ENCODE results near the gene CHD1.

The CHD1 gene

DNA sequence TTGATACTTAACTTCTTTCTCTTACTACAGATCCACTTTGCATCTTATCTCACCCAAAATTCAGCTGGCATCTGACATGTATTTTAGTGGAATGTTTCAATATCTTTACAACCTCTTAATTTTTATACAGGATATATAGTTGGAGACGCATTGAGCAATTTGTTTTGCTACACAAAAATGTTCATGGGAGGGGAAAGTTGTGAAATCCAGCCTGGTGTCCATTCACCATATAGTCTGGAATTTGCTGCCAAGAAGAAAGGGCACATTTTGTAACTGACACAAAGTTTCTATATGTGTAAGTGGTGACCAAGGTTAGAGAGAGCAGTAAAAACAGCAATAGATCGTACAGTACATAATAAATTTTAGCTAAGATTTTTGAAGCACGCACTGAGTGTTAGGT, 14.0 kb upstream of the CHD1 start:
- H3K4me3 ChIP-seq (ENCODE audit: insufficient read depth, low read length, poor library complexity, severe bottlenecking): no peak overlapping the region
- TF ChIP-seq CTCF (IDR thresholded peaks at IDR 0.05; ENCODE audit: insufficient read depth, low read length, poor library complexity, severe bottlenecking) (no peak), EZH2phosphoT487 (conservative IDR thresholded peaks at IDR 0.05; ENCODE audit: low read length) (no peak)

GRCh38 chr5:98941131-98941883, 12.5 kb upstream of the CHD1 start:
- Histone ChIP-seq H3K36me3 (ENCODE audit: low read length) (no peaks in the 10 kb centered on the region), H4K20me1 (ENCODE audit: low read depth, low read length) (no peaks in the 10 kb centered on the region)
- TF ChIP-seq EZH2phosphoT487 (conservative IDR thresholded peaks at IDR 0.05; ENCODE audit: low read length): no peak
- no peak for TF ChIP-seq CTCF (IDR thresholded peaks at IDR 0.05; ENCODE audit: insufficient read depth, low read length, poor library complexity, severe bottlenecking)

More for the DNA sequence above, 14.0 kb upstream of the CHD1 start:
- no peak overlapping the region for H3K9ac ChIP-seq (ENCODE audit: low read length)
- H3K27me3 ChIP-seq (ENCODE audit: low read length): no peaks in the 10 kb centered on the region
- no peaks in the 10 kb centered on the region for H4K20me1 ChIP-seq (ENCODE audit: low read depth, low read length)
- no peaks in the 10 kb centered on the region for H3K9me2 ChIP-seq (replicated peaks; ENCODE audit: insufficient read depth, low read length)
- no peak overlapping the region for H3K4me2 ChIP-seq (ENCODE audit: low read depth, low read length, poor library complexity, severe bottlenecking)
- H3F3A ChIP-seq (ENCODE audit: insufficient read depth): no peaks in the 10 kb centered on the region
- no peaks in the 10 kb centered on the region for H3K36me3 ChIP-seq (ENCODE audit: low read length)
- H3K9me3 ChIP-seq (ENCODE audit: insufficient read depth, low read length): no peaks in the 10 kb centered on the region
- H3K27ac ChIP-seq (ENCODE audit: low read depth, low read length): no peak overlapping the region
- no peak overlapping the region for H2AFZ ChIP-seq (ENCODE audit: low read depth, low read length, severe bottlenecking)
- no peaks in the 10 kb centered on the region for H3K79me2 ChIP-seq (ENCODE audit: insufficient read depth, low read length)

DNA sequence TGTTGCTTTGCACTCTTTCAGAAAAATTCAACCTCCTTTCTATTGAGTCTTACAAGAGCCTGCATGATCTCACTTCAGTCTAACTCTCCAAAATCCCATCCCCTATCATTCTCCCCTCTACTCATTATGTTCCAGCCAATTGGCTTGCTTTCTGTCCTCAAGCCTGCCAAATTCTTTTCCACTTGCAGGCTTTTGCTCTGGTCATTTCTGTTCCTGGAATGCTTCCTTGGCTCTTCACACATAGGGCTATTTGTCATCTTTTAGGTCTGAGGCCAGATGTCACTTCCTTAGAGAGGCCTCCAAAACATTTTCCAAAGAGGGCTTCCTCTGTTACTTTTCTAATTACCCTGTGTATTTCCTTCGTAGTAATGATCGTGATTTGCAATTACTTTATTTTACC, 11.8 kb upstream of the CHD1 start:
- Histone ChIP-seq H3K9ac (ENCODE audit: low read length) (no peak overlapping the region), H3K27me3 (ENCODE audit: low read length) (no peaks in the 10 kb centered on the region), H3K79me2 (ENCODE audit: insufficient read depth, low read length) (no peaks in the 10 kb centered on the region), H3K9me2 (replicated peaks; ENCODE audit: insufficient read depth, low read length) (no peaks in the 10 kb centered on the region), H4K20me1 (ENCODE audit: low read depth, low read length) (no peaks in the 10 kb centered on the region), H3K27ac (ENCODE audit: low read depth, low read length) (no peak overlapping the region), H2AFZ (ENCODE audit: low read depth, low read length, severe bottlenecking) (no peak overlapping the region), H3F3A (ENCODE audit: insufficient read depth) (no peaks in the 10 kb centered on the region), H3K4me3 (ENCODE audit: insufficient read depth, low read length, poor library complexity, severe bottlenecking) (no peak overlapping the region), H3K9me3 (ENCODE audit: insufficient read depth, low read length) (no peaks in the 10 kb centered on the region), H3K4me2 (ENCODE audit: low read depth, low read length, poor library complexity, severe bottlenecking) (no peak overlapping the region), H3K36me3 (ENCODE audit: low read length) (no peaks in the 10 kb centered on the region)
- TF ChIP-seq EZH2phosphoT487 (conservative IDR thresholded peaks at IDR 0.05; ENCODE audit: low read length) (no peak), CTCF (IDR thresholded peaks at IDR 0.05; ENCODE audit: insufficient read depth, low read length, poor library complexity, severe bottlenecking) (no peak)

More at GRCh38 chr5:98941131-98941883, 12.5 kb upstream of the CHD1 start:
- no peak overlapping the region for H3K27ac ChIP-seq (ENCODE audit: low read depth, low read length)
- no peaks in the 10 kb centered on the region for H3K9me2 ChIP-seq (replicated peaks; ENCODE audit: insufficient read depth, low read length)
- no peaks in the 10 kb centered on the region for H3K27me3 ChIP-seq (ENCODE audit: low read length)
- no peaks in the 10 kb centered on the region for H3F3A ChIP-seq (ENCODE audit: insufficient read depth)
- no peak overlapping the region for H3K4me3 ChIP-seq (ENCODE audit: insufficient read depth, low read length, poor library complexity, severe bottlenecking)
- no peak overlapping the region for H3K9ac ChIP-seq (ENCODE audit: low read length)
- no peaks in the 10 kb centered on the region for H3K9me3 ChIP-seq (ENCODE audit: insufficient read depth, low read length)
- no peak overlapping the region for H2AFZ ChIP-seq (ENCODE audit: low read depth, low read length, severe bottlenecking)
- no peaks in the 10 kb centered on the region for H3K79me2 ChIP-seq (ENCODE audit: insufficient read depth, low read length)
- no peak overlapping the region for H3K4me2 ChIP-seq (ENCODE audit: low read depth, low read length, poor library complexity, severe bottlenecking)

Measured in SU-DHL-6 (cell line).